ENCODE data around the gene CABP4.
A peak's percentile ranks its signal among the peaks of the same experiment; 100 is the strongest.

Gene CABP4

DNA sequence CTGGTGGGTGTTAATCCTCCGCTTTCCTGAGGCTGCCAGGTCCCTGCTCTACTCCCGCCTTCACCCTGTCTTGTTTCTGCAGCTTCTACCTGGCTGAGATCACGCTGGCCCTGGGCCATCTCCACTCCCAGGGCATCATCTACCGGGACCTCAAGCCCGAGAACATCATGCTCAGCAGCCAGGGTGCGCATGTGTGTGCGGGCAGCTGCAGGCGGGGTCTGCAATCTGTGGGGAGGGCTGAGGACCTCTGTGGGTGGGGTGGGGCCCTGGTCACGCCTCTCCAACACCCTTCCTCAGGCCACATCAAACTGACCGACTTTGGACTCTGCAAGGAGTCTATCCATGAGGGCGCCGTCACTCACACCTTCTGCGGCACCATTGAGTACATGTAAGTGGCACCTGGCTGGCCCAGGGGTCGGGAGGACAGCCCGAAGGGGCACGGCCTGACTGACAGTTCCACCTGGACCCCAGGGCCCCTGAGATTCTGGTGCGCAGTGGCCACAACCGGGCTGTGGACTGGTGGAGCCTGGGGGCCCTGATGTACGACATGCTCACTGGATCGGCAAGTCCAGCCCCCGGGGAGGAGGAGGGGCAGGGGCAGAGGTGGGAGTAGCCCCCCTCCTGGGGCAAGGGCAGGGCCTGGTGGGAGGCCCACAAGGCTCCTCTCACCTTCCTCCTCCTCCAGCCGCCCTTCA, 22.4 kb upstream of the CABP4 start:
- H3K4me3 ChIP-seq (replicated peaks in 1 of 2; ENCODE audit: low read depth in 2 of 2, low read length in 2 of 2): no peak overlapping the region
- DNase-seq (ENCODE audit: low read depth in 2 of 2): no peak
- TF ChIP-seq, protein P1, sequence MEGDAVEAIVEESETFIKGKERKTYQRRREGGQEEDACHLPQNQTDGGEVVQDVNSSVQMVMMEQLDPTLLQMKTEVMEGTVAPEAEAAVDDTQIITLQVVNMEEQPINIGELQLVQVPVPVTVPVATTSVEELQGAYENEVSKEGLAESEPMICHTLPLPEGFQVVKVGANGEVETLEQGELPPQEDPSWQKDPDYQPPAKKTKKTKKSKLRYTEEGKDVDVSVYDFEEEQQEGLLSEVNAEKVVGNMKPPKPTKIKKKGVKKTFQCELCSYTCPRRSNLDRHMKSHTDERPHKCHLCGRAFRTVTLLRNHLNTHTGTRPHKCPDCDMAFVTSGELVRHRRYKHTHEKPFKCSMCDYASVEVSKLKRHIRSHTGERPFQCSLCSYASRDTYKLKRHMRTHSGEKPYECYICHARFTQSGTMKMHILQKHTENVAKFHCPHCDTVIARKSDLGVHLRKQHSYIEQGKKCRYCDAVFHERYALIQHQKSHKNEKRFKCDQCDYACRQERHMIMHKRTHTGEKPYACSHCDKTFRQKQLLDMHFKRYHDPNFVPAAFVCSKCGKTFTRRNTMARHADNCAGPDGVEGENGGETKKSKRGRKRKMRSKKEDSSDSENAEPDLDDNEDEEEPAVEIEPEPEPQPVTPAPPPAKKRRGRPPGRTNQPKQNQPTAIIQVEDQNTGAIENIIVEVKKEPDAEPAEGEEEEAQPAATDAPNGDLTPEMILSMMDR (IDR thresholded peaks at IDR 0.05; ENCODE audit: low read depth, low read length): no peak

GRCh38 chr11:67433536-67434394, 21.4 kb upstream of the CABP4 start:
- TF ChIP-seq, protein P1 (IDR thresholded peaks at IDR 0.05; ENCODE audit: low read depth, low read length): no peak
- H3K4me3 ChIP-seq (replicated peaks in 1 of 2; ENCODE audit: low read depth in 2 of 2, low read length in 2 of 2): no peak overlapping the region
- no peak for DNase-seq (ENCODE audit: low read depth in 2 of 2)

DNA sequence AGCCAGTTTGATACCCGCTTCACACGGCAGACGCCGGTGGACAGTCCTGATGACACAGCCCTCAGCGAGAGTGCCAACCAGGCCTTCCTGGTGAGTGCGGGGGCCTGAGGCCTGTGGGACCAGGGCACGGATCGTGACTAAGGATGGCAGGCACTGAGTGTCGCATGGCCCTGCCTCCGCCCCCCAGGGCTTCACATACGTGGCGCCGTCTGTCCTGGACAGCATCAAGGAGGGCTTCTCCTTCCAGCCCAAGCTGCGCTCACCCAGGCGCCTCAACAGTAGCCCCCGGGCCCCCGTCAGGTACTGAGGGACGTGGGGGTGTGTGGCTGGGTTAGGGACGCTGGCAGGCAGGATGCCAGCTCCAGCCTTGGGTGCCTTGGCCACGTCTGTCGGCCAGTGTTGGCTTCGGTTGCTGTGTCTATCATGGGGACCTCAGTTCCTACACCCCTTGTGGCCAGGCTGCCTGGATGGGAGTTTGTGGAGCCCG, 20.7 kb upstream of the CABP4 start:
- H3K4me3 ChIP-seq (replicated peaks in 1 of 2; ENCODE audit: low read depth in 2 of 2, low read length in 2 of 2): no peak overlapping the region
- DNase-seq (ENCODE audit: low read depth in 2 of 2): no peak

GRCh38 chr11:67435031-67435726, 20.0 kb upstream of the CABP4 start:
- H3K4me3 ChIP-seq (replicated peaks in 1 of 2; ENCODE audit: low read depth in 2 of 2, low read length in 2 of 2): no peak overlapping the region
- DNase-seq (ENCODE audit: low read depth in 2 of 2): no peak
- TF ChIP-seq, protein P1 (IDR thresholded peaks at IDR 0.05; ENCODE audit: low read depth, low read length): no peak

More for the DNA sequence above, 20.7 kb upstream of the CABP4 start:
- TF ChIP-seq, protein P1 (IDR thresholded peaks at IDR 0.05; ENCODE audit: low read depth, low read length): no peak

GRCh38 chr11:67435727-67436458, 19.3 kb upstream of the CABP4 start:
- DNase-seq (ENCODE audit: low read depth in 2 of 2): no peak
- TF ChIP-seq, protein P1 (IDR thresholded peaks at IDR 0.05; ENCODE audit: low read depth, low read length): no peak
- no peak overlapping the region for H3K4me3 ChIP-seq (replicated peaks in 1 of 2; ENCODE audit: low read depth in 2 of 2, low read length in 2 of 2)

- TF ChIP-seq, protein P1 (IDR thresholded peaks at IDR 0.05; ENCODE audit: low read depth, low read length): no peak
- no peak overlapping the region for H3K4me3 ChIP-seq (replicated peaks in 1 of 2; ENCODE audit: low read depth in 2 of 2, low read length in 2 of 2)
- DNase-seq (ENCODE audit: low read depth in 2 of 2): peak; percentile 14 to 21
Measured at GRCh38 chr11:67436459-67437081, 18.6 kb upstream of the CABP4 start.

Data from cardiac fibroblast (primary cell).